ENCODE measurements around the gene ZMYM2.

DNA sequence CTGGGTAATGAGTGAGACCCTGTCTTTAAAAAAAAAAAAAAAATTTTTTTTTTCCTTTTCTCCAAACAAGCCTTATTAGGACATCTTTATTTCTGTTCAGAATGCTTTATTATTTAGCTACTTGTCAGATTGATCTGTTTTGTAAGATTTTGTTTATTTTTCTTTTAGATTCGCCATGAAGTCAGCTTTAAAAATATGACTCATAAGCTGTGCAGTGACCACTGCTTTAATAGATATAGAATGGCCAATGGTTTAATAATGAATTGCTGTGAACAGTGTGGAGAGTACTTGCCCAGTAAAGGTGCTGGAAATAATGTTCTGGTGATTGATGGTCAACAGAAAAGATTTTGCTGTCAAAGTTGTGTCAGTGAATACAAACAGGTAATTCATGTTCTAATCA, 47.7 kb downstream of the ZMYM2 start:
- no peak for TF ChIP-seq POLR2A (IDR thresholded peaks at IDR 0.05)
- TF ChIP-seq, protein P1, sequence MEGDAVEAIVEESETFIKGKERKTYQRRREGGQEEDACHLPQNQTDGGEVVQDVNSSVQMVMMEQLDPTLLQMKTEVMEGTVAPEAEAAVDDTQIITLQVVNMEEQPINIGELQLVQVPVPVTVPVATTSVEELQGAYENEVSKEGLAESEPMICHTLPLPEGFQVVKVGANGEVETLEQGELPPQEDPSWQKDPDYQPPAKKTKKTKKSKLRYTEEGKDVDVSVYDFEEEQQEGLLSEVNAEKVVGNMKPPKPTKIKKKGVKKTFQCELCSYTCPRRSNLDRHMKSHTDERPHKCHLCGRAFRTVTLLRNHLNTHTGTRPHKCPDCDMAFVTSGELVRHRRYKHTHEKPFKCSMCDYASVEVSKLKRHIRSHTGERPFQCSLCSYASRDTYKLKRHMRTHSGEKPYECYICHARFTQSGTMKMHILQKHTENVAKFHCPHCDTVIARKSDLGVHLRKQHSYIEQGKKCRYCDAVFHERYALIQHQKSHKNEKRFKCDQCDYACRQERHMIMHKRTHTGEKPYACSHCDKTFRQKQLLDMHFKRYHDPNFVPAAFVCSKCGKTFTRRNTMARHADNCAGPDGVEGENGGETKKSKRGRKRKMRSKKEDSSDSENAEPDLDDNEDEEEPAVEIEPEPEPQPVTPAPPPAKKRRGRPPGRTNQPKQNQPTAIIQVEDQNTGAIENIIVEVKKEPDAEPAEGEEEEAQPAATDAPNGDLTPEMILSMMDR (IDR thresholded peaks at IDR 0.05), result no peak
